HCT116 (cell line): Measurements from ENCODE around the gene MAML2. TPM values are rescaled to one million over a fixed set of nuclear protein-coding genes. Genes with fewer than 3 reads are reported as not detected.

Experiments used
- ATAC-seq: fragments of 200-7000 bp; cut with Tn5 transposase; 2 replicates; pipeline ENCODE4 v1.9.1; 2020; ENCODE audit warnings: mild to moderate bottlenecking, moderate library complexity
- BruUV-seq: library from RNA; stranded (reverse); fragments of 400-500 nt; replicated peaks from 2 replicates; lab custom pipeline; 2021; lab: Mats Ljungman, UMichigan
- CTCF ChIA-PET: fragments of 300-600 bp; sonication (Branson Sonifier 250); formaldehyde crosslinking; loops from one replicate; lab custom pipeline; 2021; ENCODE audit warnings: antibody characterized with exemption; lab: Charles Lee
- POLR2A ChIA-PET: fragments of 300-600, 350-600 bp; sonication (Branson Sonifier 250); formaldehyde crosslinking; loops from one replicate; lab custom pipeline; 2021; ENCODE audit warnings: antibody characterized with exemption; lab: Charles Lee
- RAD21 ChIA-PET, 2 experiments: fragments of 300-600 bp; sonication (Branson Sonifier 250); formaldehyde crosslinking; loops; one replicate each; lab custom pipeline; 2023; ENCODE audit warnings: low total read pairs in 2 of 2; ENCODE audit not compliant: uncharacterized antibody in 2 of 2, unreplicated experiment in 2 of 2, low non-redundant PET in 1 of 2; lab: Charles Lee
- DNase-seq: peaks from one replicate; pipeline ENCODE4 v3.0.0-alpha.2; 2010; ENCODE audit warnings: low read depth, low spot score
- H2AFZ ChIP-seq: fragments of 200-600 bp; shearing (Covaris generic), sonication (generic); 2 replicates; pipeline ENCODE4 v1.6.1; 2017; ENCODE audit warnings: low read depth, mixed run types, mixed read lengths, antibody characterized with exemption, low read length; ENCODE audit not compliant: poor library complexity, severe bottlenecking
- H3K27ac ChIP-seq: 2 replicates; pipeline ENCODE4 v1.5.1; 2012; ENCODE audit warnings: low read depth, low read length
- H3K27me3 ChIP-seq: fragments of 200-600 bp; sonication (generic); 2 replicates; pipeline ENCODE4 v1.6.1; 2016; ENCODE audit warnings: mixed run types, low read length, mixed read lengths; ENCODE audit not compliant: insufficient read depth
- H3K36me3 ChIP-seq, 2 experiments: fragments of 200-500 bp in 1 of 2; fragments of 200-600 bp in 1 of 2; sonication (Bioruptor generic) in 1 of 2; sonication (generic) in 1 of 2; 2 replicates each; pipeline versions ENCODE4 v1.5.1 to v1.6.1; 2014 to 2016; ENCODE audit warnings: low read length in 2 of 2, inconsistent platforms in 1 of 2, mixed read lengths in 1 of 2, mixed run types in 1 of 2; ENCODE audit not compliant: insufficient read depth in 2 of 2, control insufficient read depth in 1 of 2
- H3K4me1 ChIP-seq, 2 experiments: fragments of 200-600 bp in 1 of 2; sonication (generic) in 1 of 2; 2 replicates each; pipeline versions ENCODE4 v1.5.1 to v1.6.1; 2012 to 2017; ENCODE audit warnings: low read length in 2 of 2, inconsistent platforms in 1 of 2, mild to moderate bottlenecking in 1 of 2, mixed read lengths in 1 of 2, mixed run types in 1 of 2, moderate library complexity in 1 of 2; ENCODE audit not compliant: insufficient read depth in 2 of 2, control insufficient read depth in 1 of 2
- H3K4me2 ChIP-seq: fragments of 200-600 bp; sonication (generic); 2 replicates; pipeline ENCODE4 v1.6.1; 2017; ENCODE audit warnings: mixed run types, low read length, mixed read lengths
- H3K4me3 ChIP-seq, 2 experiments: fragments of 200-600 bp in 1 of 2; sonication (generic) in 1 of 2; replicated peaks in 1 of 2; 2 replicates each; pipeline ENCODE4 v1.5.1; 2011 to 2016; ENCODE audit warnings: low read length in 2 of 2, control low read depth in 1 of 2, low read depth in 1 of 2, mild to moderate bottlenecking in 1 of 2, mixed read lengths in 1 of 2, mixed run types in 1 of 2
- H3K79me2 ChIP-seq: fragments of 200-600 bp; sonication (generic); 2 replicates; pipeline ENCODE4 v1.6.1; 2017; ENCODE audit warnings: mild to moderate bottlenecking, mixed run types, low read length, moderate library complexity, mixed read lengths; ENCODE audit not compliant: insufficient read depth
- H3K9ac ChIP-seq: fragments of 200-600 bp; sonication (generic); 2 replicates; pipeline ENCODE4 v1.6.1; 2016; ENCODE audit warnings: low read length, mixed read lengths
- H3K9me2 ChIP-seq: fragments of 200-600 bp; sonication (generic), shearing (Covaris generic); 2 replicates; pipeline ENCODE4 v1.6.1; 2017; ENCODE audit warnings: mixed run types, mild to moderate bottlenecking, moderate library complexity; ENCODE audit not compliant: insufficient read depth
- H3K9me3 ChIP-seq, 2 experiments: fragments of 200-500 bp in 1 of 2; fragments of 200-600 bp in 1 of 2; sonication (Bioruptor generic) in 1 of 2; sonication (generic) in 1 of 2; 2 replicates each; pipeline ENCODE4 v1.6.1; 2014 to 2017; ENCODE audit warnings: low read length in 2 of 2, mixed read lengths in 2 of 2, inconsistent platforms in 1 of 2, low read depth in 1 of 2, mild to moderate bottlenecking in 1 of 2, mixed run types in 1 of 2, moderate library complexity in 1 of 2; ENCODE audit not compliant: control insufficient read depth in 1 of 2, insufficient read depth in 1 of 2
- H4K20me1 ChIP-seq: fragments of 200-600 bp; sonication (generic), shearing (Covaris generic); 2 replicates; pipeline ENCODE4 v1.6.1; 2017; ENCODE audit warnings: mixed run types, mild to moderate bottlenecking, moderate library complexity; ENCODE audit not compliant: insufficient read depth
- CBX3 ChIP-seq: IDR thresholded peaks from 2 replicates; pipeline ENCODE4 v1.6.1; 2012; ENCODE audit warnings: low read depth
- ELF1 ChIP-seq: IDR thresholded peaks from 2 replicates; pipeline ENCODE4 v1.6.1; 2012; ENCODE audit warnings: low read depth, borderline replicate concordance
- EZH2 ChIP-seq: fragments of 200-600 bp; sonication (generic); IDR thresholded peaks from 2 replicates; pipeline ENCODE4 v1.6.1; 2017; ENCODE audit warnings: antibody characterized with exemption, mixed run types
- FOSL1 ChIP-seq: IDR thresholded peaks from 2 replicates; pipeline ENCODE4 v1.6.1; 2012; ENCODE audit warnings: low read depth
- POLR2A ChIP-seq: IDR thresholded peaks from 2 replicates; pipeline ENCODE4 v1.7.0; 2011; ENCODE audit warnings: borderline replicate concordance; ENCODE audit not compliant: insufficient read depth, insufficient read length; ENCODE audit errors: extremely low read depth
- POLR2AphosphoS5 ChIP-seq: IDR thresholded peaks from 2 replicates; pipeline ENCODE4 v1.6.1; 2011; ENCODE audit warnings: mild to moderate bottlenecking, low read depth, low read length, moderate library complexity
- SIN3A ChIP-seq: IDR thresholded peaks from 2 replicates; pipeline ENCODE4 v1.6.1; 2012; ENCODE audit warnings: low read depth
- SP1 ChIP-seq: IDR thresholded peaks from 2 replicates; pipeline ENCODE4 v1.6.1; 2012; ENCODE audit warnings: low read depth
- SRF ChIP-seq: IDR thresholded peaks from 2 replicates; pipeline ENCODE4 v1.6.1; 2012; ENCODE audit warnings: low read depth
- TCF7L2 ChIP-seq: IDR thresholded peaks from 2 replicates; pipeline ENCODE4 v1.7.0; 2011; ENCODE audit warnings: borderline replicate concordance, inconsistent platforms; ENCODE audit not compliant: insufficient read depth, insufficient read length; ENCODE audit errors: extremely low read depth
- ZFX ChIP-seq: fragments of 450-650 bp; IDR thresholded peaks from 2 replicates; pipeline ENCODE4 v1.6.1; 2017
- ZNF274 ChIP-seq: fragments of 200-500 bp; sonication (Bioruptor generic); IDR thresholded peaks from 2 replicates; pipeline ENCODE4 v1.6.1; 2014; ENCODE audit warnings: mild to moderate bottlenecking, low read depth, low read length, inconsistent platforms
- intact Hi-C: fragments of 100-400 bp; cut with micrococcal nuclease; formaldehyde crosslinking; loops from 2 replicates; pipeline ENCODE4 v1.10.0; 2022
- total RNA-seq: library from RNA; stranded (reverse); gene quantifications from one replicate; pipeline ENCODE4 v1.2.1, GENCODE V29; 2021; ENCODE audit not compliant: unreplicated experiment
- TF ChIP-seq, protein P1 (sequence below): IDR thresholded peaks from 2 replicates; pipeline ENCODE4 v1.6.1; 2012
- TF ChIP-seq, protein P2 (sequence below): IDR thresholded peaks from 2 replicates; pipeline ENCODE4 v1.6.1; 2012

MAML2 gene
- total RNA-seq, 1 experiment from 2014 or later: 2.6 TPM

DNA sequence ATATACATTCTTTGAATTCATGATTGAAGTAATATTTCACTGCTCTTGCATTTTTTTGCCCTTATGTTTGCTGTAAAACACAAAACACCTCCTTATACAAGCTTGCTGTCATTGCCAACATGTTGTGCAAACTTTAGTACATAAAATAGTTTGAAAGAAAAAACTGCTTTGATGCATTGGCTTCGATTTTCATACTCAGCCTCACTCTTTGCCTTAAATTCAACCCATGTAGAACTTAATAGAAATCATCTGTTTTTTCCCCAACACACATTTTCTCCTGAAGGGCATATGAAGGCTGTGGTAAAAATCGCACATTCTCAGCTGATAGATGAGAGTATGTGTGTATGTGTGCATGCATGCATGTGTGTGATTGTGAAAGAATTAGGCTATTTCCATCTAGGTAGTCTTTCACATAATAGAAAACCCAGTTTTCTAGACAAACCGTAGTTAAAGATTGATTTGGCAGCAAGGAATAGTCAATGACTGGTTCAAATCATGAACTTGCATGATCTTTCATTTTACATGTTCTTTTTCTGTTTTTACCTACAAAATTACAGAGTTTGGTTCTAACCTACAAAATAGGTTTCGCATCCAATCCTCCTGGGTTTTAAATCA is 346.3 kb downstream of the MAML2 start:
- Histone ChIP-seq H3K9me2 (no peaks in the 10 kb centered on the region), H3K27ac (no peak overlapping the region), H3K79me2 (no peaks in the 10 kb centered on the region), H3K9ac (no peak overlapping the region), H3K4me2 (no peak overlapping the region), H3K4me1 (peaks cover 0 to under 1% of the 10 kb centered on the region in 2 experiments; a peak in 1 of 4 replicates), H4K20me1 (no peaks in the 10 kb centered on the region), H3K9me3 (no peaks in the 10 kb centered on the region), H2AFZ (no peak overlapping the region), H3K27me3 (no peaks in the 10 kb centered on the region), H3K36me3 (no peaks in the 10 kb centered on the region), H3K4me3 (no peak overlapping the region)
- ChIA-PET RAD21 (no interaction called here), POLR2A (no interaction called here), CTCF (no interaction called here)
- intact Hi-C loops: no loop called here
- TF ChIP-seq, protein P1, sequence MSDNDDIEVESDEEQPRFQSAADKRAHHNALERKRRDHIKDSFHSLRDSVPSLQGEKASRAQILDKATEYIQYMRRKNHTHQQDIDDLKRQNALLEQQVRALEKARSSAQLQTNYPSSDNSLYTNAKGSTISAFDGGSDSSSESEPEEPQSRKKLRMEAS: no peak
- TF ChIP-seq POLR2A (no peak), ELF1 (no peak), SP1 (no peak), ZNF274 (no peak), SIN3A (no peak), TCF7L2 (no peak), EZH2 (no peak), CBX3 (no peak), SRF (no peak), ZFX (no peak), FOSL1 (no peak)
- no peak for ATAC-seq
- no TSS peak for BruUV-seq
- no peak for DNase-seq

DNA sequence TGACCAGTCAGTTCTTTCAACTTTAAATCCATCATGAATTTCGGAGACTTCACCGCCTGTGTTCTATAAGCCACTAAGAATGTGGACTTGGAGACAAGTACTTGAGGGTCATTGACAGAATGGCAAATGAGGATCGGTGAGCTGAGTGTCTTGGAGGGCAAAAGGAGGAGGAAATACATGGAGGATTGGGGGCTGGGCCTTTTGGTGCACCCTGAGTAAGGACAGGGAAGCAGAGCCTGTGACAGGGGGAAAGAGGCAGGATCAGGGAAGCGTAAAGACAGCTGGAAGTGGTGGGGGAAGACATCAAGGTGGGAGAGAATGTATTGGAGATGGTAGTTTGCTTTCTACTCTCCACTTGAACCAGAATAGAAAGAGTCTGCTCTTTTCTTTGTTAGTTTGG is 348.7 kb downstream of the MAML2 start:
- Histone ChIP-seq H3K4me1 (peaks cover 11 to 12% of the 10 kb centered on the region in 2 experiments), H3K4me3 (no peak overlapping the region), H3K27me3 (no peaks in the 10 kb centered on the region), H4K20me1 (no peaks in the 10 kb centered on the region), H3K9ac (no peak overlapping the region), H2AFZ (no peak overlapping the region), H3K9me2 (no peaks in the 10 kb centered on the region), H3K27ac (no peak overlapping the region), H3K9me3 (no peaks in the 10 kb centered on the region), H3K36me3 (no peaks in the 10 kb centered on the region), H3K79me2 (no peaks in the 10 kb centered on the region), H3K4me2 (no peak overlapping the region)
- intact Hi-C loops: no loop called here
- no peak for DNase-seq
- TF ChIP-seq TCF7L2: no peak
- TF ChIP-seq ZNF274: no peak
- TF ChIP-seq POLR2AphosphoS5: no peak
- TF ChIP-seq FOSL1: no peak
- TF ChIP-seq, protein P2, sequence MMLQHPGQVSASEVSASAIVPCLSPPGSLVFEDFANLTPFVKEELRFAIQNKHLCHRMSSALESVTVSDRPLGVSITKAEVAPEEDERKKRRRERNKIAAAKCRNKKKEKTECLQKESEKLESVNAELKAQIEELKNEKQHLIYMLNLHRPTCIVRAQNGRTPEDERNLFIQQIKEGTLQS: no peak
- ChIA-PET CTCF (no interaction called here), RAD21 (no interaction called here), POLR2A (no interaction called here)
- no peak for ATAC-seq
- no TSS peak for BruUV-seq
